A673 (cell line): ENCODE results near the gene KLF16.

Experiments
- EZH2 ChIP-seq: fragments of 200-600 bp; sonication (generic); IDR thresholded peaks from 2 replicates; pipeline ENCODE4 v1.6.1; 2017; ENCODE audit warnings: borderline replicate concordance, low read depth, mild to moderate bottlenecking, mixed read lengths, antibody characterized with exemption, low read length; ENCODE audit not compliant: poor library complexity, severe bottlenecking
- TF ChIP-seq, protein P1 (sequence below): fragments of 300-800, 200-600 bp; sonication (generic); conservative IDR thresholded peaks from 2 replicates; pipeline ENCODE4 v1.5.1; 2017; ENCODE audit warnings: low read depth, mild to moderate bottlenecking, antibody characterized with exemption, low read length, moderate library complexity, mixed read lengths

DNA sequence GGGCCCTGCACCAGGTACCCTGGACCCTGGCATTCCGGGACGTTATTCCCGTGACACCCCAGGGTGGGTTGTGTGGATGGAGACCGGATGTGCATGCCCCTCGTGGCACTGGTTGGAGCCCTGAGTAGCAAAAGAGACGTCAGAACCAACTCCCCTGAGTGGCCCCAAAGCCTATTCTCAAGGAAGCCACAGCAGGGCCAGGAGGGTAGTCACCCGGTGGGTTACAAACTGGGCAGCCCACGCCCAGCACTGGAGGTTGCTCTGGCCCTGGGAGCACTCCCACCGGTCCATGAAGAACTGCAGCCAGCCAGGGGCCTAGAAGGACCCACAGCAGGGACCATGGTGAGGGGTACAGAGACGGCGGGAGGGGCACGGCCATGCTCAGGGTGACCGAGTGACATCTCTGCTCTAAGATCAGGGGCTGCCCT is 7.5 kb downstream of the KLF16 start:
- TF ChIP-seq, protein P1, sequence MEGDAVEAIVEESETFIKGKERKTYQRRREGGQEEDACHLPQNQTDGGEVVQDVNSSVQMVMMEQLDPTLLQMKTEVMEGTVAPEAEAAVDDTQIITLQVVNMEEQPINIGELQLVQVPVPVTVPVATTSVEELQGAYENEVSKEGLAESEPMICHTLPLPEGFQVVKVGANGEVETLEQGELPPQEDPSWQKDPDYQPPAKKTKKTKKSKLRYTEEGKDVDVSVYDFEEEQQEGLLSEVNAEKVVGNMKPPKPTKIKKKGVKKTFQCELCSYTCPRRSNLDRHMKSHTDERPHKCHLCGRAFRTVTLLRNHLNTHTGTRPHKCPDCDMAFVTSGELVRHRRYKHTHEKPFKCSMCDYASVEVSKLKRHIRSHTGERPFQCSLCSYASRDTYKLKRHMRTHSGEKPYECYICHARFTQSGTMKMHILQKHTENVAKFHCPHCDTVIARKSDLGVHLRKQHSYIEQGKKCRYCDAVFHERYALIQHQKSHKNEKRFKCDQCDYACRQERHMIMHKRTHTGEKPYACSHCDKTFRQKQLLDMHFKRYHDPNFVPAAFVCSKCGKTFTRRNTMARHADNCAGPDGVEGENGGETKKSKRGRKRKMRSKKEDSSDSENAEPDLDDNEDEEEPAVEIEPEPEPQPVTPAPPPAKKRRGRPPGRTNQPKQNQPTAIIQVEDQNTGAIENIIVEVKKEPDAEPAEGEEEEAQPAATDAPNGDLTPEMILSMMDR = no peak
- no peak for TF ChIP-seq EZH2
